AG10803 (cell line): ENCODE data around the gene ADCY10.

Experiments used
- DNase-seq: peaks from one replicate; pipeline ENCODE4 v3.0.0; 2010; ENCODE audit warnings: low read depth
- H3K4me3 ChIP-seq: 2 replicates; pipeline ENCODE4 v1.5.1; 2011; ENCODE audit warnings: mild to moderate bottlenecking, low read length, control low read depth
- TF ChIP-seq, protein P1 (sequence below): conservative IDR thresholded peaks from 2 replicates; pipeline ENCODE4 v1.5.1; 2011; ENCODE audit warnings: mild to moderate bottlenecking, low read length, control low read depth, inconsistent platforms

The ADCY10 gene

DNA sequence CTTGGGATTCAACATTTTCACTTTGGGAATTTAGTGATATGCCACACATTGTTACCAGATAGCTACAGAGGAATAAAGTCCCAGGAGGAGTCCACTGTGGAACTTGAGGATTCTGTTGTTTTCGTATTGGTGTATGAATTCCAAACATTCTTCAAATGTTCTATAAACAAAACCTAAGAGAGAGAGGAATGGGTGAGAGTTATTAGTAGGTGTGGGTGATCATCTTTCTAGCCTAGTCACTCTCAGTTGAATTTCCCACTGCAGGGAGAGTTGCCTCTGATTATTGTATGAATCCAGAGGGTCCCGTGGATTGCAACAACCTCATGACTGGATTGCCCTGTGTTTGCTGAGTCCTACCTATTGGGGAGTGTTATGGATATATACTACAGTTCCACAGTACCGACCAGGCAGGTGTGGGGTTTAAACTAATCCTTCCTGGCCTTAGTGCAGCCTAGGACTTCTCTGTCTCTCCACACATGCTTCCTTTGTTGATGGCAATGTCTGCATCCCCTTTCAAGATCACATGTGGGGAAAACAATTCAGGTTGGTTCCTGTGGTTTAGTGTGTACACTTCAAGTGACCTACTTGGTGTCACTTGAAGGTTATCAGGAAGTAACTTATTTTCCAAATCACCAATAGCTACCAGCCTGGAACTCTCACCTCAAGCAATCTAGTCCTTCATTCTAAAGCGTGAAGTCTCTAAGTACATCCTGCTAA is 91.8 kb downstream of the ADCY10 start:
- H3K4me3 ChIP-seq, result no peak overlapping the region
- peak; percentile 67 for DNase-seq
- TF ChIP-seq, protein P1, sequence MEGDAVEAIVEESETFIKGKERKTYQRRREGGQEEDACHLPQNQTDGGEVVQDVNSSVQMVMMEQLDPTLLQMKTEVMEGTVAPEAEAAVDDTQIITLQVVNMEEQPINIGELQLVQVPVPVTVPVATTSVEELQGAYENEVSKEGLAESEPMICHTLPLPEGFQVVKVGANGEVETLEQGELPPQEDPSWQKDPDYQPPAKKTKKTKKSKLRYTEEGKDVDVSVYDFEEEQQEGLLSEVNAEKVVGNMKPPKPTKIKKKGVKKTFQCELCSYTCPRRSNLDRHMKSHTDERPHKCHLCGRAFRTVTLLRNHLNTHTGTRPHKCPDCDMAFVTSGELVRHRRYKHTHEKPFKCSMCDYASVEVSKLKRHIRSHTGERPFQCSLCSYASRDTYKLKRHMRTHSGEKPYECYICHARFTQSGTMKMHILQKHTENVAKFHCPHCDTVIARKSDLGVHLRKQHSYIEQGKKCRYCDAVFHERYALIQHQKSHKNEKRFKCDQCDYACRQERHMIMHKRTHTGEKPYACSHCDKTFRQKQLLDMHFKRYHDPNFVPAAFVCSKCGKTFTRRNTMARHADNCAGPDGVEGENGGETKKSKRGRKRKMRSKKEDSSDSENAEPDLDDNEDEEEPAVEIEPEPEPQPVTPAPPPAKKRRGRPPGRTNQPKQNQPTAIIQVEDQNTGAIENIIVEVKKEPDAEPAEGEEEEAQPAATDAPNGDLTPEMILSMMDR, result no peak

DNA sequence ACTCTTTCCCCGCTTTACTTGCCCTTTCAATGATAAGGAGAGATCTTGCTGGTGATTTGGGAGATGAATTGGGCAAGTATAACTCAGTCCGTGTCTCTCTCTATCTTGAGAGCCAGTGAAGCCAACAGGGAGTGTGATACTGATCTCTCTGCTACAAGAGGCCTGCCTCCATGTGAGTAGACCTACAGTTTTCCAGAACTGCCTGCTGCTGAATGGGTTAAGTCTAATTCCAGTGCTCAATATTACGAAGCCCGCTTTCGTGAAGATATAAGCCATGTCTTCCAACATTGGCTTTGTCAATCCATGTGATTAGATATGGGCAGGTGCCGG is 92.6 kb downstream of the ADCY10 start:
- TF ChIP-seq, protein P1, result no peak
- no peak overlapping the region for H3K4me3 ChIP-seq
- no peak for DNase-seq

GRCh38 chr1:167820684-167821355 is 93.1 kb downstream of the ADCY10 start:
- no peak for DNase-seq
- no peak overlapping the region for H3K4me3 ChIP-seq
- TF ChIP-seq, protein P1, result no peak

DNA sequence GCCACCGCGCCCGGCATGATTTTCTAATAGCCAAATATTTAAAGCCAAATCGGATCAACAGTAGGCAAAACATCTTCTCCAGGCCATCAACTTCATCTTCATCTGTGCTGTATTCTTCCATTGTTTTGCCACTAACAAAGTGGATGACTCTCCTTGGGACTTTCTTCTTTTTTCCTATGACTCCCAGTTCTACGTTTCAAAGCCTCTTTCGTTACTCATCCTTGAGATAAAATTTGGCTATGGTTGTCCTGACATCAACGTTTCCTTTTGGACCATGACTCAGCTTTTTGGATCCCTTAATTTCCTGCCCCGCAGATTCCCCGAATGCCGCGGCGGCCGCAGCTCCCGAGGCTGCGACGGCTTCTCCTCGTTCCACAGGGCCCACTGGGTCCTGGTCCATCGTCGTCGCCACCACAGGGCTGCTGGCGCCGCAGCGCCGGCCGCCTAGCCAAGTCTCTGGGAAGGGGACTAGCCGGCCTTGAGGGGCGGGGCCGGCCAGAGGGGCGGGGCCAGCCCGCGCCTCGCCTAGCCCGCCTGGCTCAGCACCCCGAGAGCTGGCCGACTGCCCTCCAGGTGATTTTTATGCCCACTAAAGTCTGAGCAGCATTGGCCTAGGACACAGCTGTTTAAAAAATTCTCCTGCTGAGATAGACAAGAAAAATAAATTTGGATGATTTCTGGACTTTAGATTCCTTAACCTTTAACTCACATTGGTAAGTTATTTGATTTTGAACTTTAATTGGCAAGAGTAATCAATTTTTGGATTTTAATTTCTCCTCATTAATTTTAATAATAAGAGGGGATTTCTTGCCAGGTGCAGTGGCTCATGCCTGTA is 93.9 kb downstream of the ADCY10 start:
- DNase-seq, result peak; percentile 95
- TF ChIP-seq, protein P1, result no peak
- H3K4me3 ChIP-seq, result no peak overlapping the region

DNA sequence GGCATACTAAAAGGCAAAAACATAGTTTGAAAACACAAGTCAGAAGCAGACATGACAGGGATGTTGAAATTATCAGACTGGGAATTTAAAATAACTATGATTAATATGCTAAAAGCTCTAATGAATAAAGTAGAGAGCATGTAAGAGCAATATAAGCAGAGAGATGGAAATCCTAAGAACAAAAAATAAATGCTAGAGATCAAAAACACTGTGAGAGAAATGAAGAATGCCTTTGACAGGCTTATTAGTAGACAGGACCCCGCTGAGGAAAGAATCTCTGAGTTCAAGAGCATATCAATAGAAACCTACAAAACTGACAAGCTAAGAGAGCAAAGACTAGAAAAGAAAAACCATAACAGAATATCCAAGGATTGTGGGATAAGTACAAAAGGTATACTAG is 98.3 kb downstream of the ADCY10 start:
- TF ChIP-seq, protein P1, result no peak
- H3K4me3 ChIP-seq, result no peak overlapping the region
- no peak for DNase-seq

- H3K4me3 ChIP-seq, result no peak overlapping the region
- TF ChIP-seq, protein P1, result no peak
- DNase-seq, result no peak
Observed at GRCh38 chr1:167812972-167813371, 101.0 kb downstream of the ADCY10 start.
